ENCODE measurements around the gene ZNF638.

The ZNF638 gene

GRCh38 chr2:71482055-71482454 is 150.5 kb downstream of the ZNF638 start:
- ATAC-seq (ENCODE audit: low read depth) = no peak
- Mint-ChIP-seq H3K36me3 (no peaks in the 10 kb centered on the region), H3K9me3 (no peaks in the 10 kb centered on the region), H3K27ac (no peak overlapping the region), H3K4me1 (no peaks in the 10 kb centered on the region), H3K27me3 (peaks cover 13% of the 10 kb centered on the region), H3K4me3 (no peak overlapping the region)
- DNase-seq (ENCODE audit: low spot score in 2 of 2) = no peak

- ATAC-seq (ENCODE audit: low read depth) = no peak
- Mint-ChIP-seq H3K4me1 (no peaks in the 10 kb centered on the region), H3K27ac (no peak overlapping the region), H3K27me3 (peaks cover 13% of the 10 kb centered on the region), H3K36me3 (no peaks in the 10 kb centered on the region), H3K4me3 (no peak overlapping the region), H3K9me3 (no peaks in the 10 kb centered on the region)
- DNase-seq (ENCODE audit: low spot score in 2 of 2) = no peak
Observed at GRCh38 chr2:71483246-71483645, 151.7 kb downstream of the ZNF638 start.

GRCh38 chr2:71484354-71484753 is 152.8 kb downstream of the ZNF638 start:
- Mint-ChIP-seq H3K4me3 (no peak overlapping the region), H3K36me3 (no peaks in the 10 kb centered on the region), H3K27me3 (peaks cover 17% of the 10 kb centered on the region), H3K27ac (no peak overlapping the region), H3K9me3 (no peaks in the 10 kb centered on the region), H3K4me1 (no peaks in the 10 kb centered on the region)
- DNase-seq (ENCODE audit: low spot score in 2 of 2) = no peak
- no peak for ATAC-seq (ENCODE audit: low read depth)

All from memory B cell (primary cell).